ENCODE data around the gene KCNT2. TPM values are rescaled to one million over a fixed set of nuclear protein-coding genes. Genes with fewer than 3 reads are reported as not detected.

KCNT2 gene
- total RNA-seq, 3 donors from 2014 or later: 2.6 to 3.7 (median 3.0) TPM

- no peak overlapping the region for H3K4me3 ChIP-seq
- H3K4me1 ChIP-seq: no peaks in the 10 kb centered on the region
- no peak for DNase-seq (ENCODE audit: low spot score in 2 of 2)
- H3K9me3 ChIP-seq: no peaks in the 10 kb centered on the region
- H3K27ac ChIP-seq: no peak overlapping the region
- intact Hi-C loops (cut with DNase I; ENCODE audit: low total_unique reads): no loop called here
- no peak for TF ChIP-seq POLR2A (IDR thresholded peaks at IDR 0.05)
- no peak for TF ChIP-seq POLR2AphosphoS5 (IDR thresholded peaks at IDR 0.05)
- TF ChIP-seq CTCF (IDR thresholded peaks at IDR 0.05): no peak
- no peaks in the 10 kb centered on the region for H3K36me3 ChIP-seq
- H3K27me3 ChIP-seq: no peaks in the 10 kb centered on the region
Measured at GRCh38 chr1:196229546-196229945, 378.7 kb downstream of the KCNT2 start.

GRCh38 chr1:196214866-196215265 lies 393.4 kb downstream of the KCNT2 start:
- Histone ChIP-seq H3K36me3 (no peaks in the 10 kb centered on the region), H3K27ac (no peak overlapping the region), H3K27me3 (no peaks in the 10 kb centered on the region), H3K4me3 (no peak overlapping the region), H3K4me1 (no peaks in the 10 kb centered on the region), H3K9me3 (no peaks in the 10 kb centered on the region)
- no peak for DNase-seq (ENCODE audit: low spot score in 2 of 2)
- intact Hi-C loops (cut with DNase I; ENCODE audit: low total_unique reads): no loop called here
- no peak for TF ChIP-seq CTCF (IDR thresholded peaks at IDR 0.05)
- no peak for TF ChIP-seq POLR2A (IDR thresholded peaks at IDR 0.05)
- TF ChIP-seq POLR2AphosphoS5 (IDR thresholded peaks at IDR 0.05): no peak

GRCh38 chr1:196209983-196210382 lies 398.3 kb downstream of the KCNT2 start:
- no peak for TF ChIP-seq CTCF (IDR thresholded peaks at IDR 0.05)
- TF ChIP-seq POLR2AphosphoS5 (IDR thresholded peaks at IDR 0.05): no peak
- no peak for TF ChIP-seq POLR2A (IDR thresholded peaks at IDR 0.05)
- H3K4me1 ChIP-seq: no peaks in the 10 kb centered on the region
- intact Hi-C loops (cut with DNase I; ENCODE audit: low total_unique reads): no loop called here
- no peaks in the 10 kb centered on the region for H3K27me3 ChIP-seq
- H3K9me3 ChIP-seq: no peaks in the 10 kb centered on the region
- no peak overlapping the region for H3K27ac ChIP-seq
- no peak for DNase-seq (ENCODE audit: low spot score in 2 of 2)
- no peak overlapping the region for H3K4me3 ChIP-seq
- H3K36me3 ChIP-seq: no peaks in the 10 kb centered on the region

GRCh38 chr1:196209265-196209664 lies 399.0 kb downstream of the KCNT2 start:
- Histone ChIP-seq H3K27ac (no peak overlapping the region), H3K27me3 (no peaks in the 10 kb centered on the region), H3K4me3 (no peak overlapping the region), H3K36me3 (no peaks in the 10 kb centered on the region), H3K4me1 (no peaks in the 10 kb centered on the region), H3K9me3 (no peaks in the 10 kb centered on the region)
- intact Hi-C loops (cut with DNase I; ENCODE audit: low total_unique reads): no loop called here
- DNase-seq (ENCODE audit: low spot score in 2 of 2): no peak
- TF ChIP-seq POLR2AphosphoS5 (IDR thresholded peaks at IDR 0.05) (no peak), CTCF (IDR thresholded peaks at IDR 0.05) (no peak), POLR2A (IDR thresholded peaks at IDR 0.05) (no peak)

- TF ChIP-seq POLR2A (IDR thresholded peaks at IDR 0.05) (no peak), POLR2AphosphoS5 (IDR thresholded peaks at IDR 0.05) (no peak), CTCF (IDR thresholded peaks at IDR 0.05) (no peak)
- Histone ChIP-seq H3K4me3 (no peak overlapping the region), H3K27ac (no peak overlapping the region), H3K4me1 (no peaks in the 10 kb centered on the region), H3K27me3 (no peaks in the 10 kb centered on the region), H3K9me3 (no peaks in the 10 kb centered on the region), H3K36me3 (no peaks in the 10 kb centered on the region)
- no peak for DNase-seq (ENCODE audit: low spot score in 2 of 2)
- intact Hi-C loops (cut with DNase I; ENCODE audit: low total_unique reads): no loop called here
Measured at GRCh38 chr1:196207612-196208217, 400.5 kb downstream of the KCNT2 start.
